Heart left ventricle (tissue), 16 donors: ENCODE data around the gene BIRC3. TPM values are rescaled to one million over a fixed set of nuclear protein-coding genes. Genes with fewer than 3 reads are reported as not detected.

ENCODE experiments used
- ATAC-seq, 4 donors: fragments of 200-7000 bp; cut with Tn5 transposase; one replicate each; pipeline ENCODE4 v1.9.1; 2020 to 2022; ENCODE audit warnings: moderate library complexity in 4 of 4, mild to moderate bottlenecking in 3 of 4, moderate number of reproducible peaks in 1 of 4
- DNase-seq, 5 donors: peaks; one replicate each; pipeline ENCODE4 v3.0.0-alpha.2; 2020
- H3K27ac ChIP-seq, 12 donors: fragments of 200-600 bp; sonication (generic) in 4 of 12; one replicate each; pipeline versions ENCODE4 v1.5.0 to v1.8.0; 2016 to 2022; ENCODE audit warnings: mild to moderate bottlenecking in 2 of 12
- H3K27me3 ChIP-seq, 9 donors: fragments of 200-600 bp; sonication (generic) in 2 of 9; one replicate each; pipeline versions ENCODE4 v1.5.1 to v1.8.0; 2016 to 2022; ENCODE audit warnings: mild to moderate bottlenecking in 3 of 9
- H3K36me3 ChIP-seq, 9 donors: fragments of 200-600 bp; sonication (generic) in 2 of 9; one replicate each; pipeline versions ENCODE4 v1.5.0 to v1.8.0; 2018 to 2022; ENCODE audit warnings: mild to moderate bottlenecking in 2 of 9
- H3K4me1 ChIP-seq, 12 donors: fragments of 200-600 bp; sonication (generic) in 4 of 12; one replicate each; pipeline versions ENCODE4 v1.5.0 to v1.8.0; 2016 to 2022; ENCODE audit warnings: mild to moderate bottlenecking in 3 of 12
- H3K4me3 ChIP-seq, 12 donors: fragments of 200-600 bp; sonication (generic) in 4 of 12; one replicate each; pipeline versions ENCODE4 v1.5.0 to v1.8.0; 2017 to 2022; ENCODE audit warnings: mild to moderate bottlenecking in 9 of 12, moderate library complexity in 4 of 12
- H3K9me3 ChIP-seq, 12 donors: fragments of 200-600 bp; sonication (generic) in 4 of 12; one replicate each; pipeline versions ENCODE4 v1.5.0 to v1.8.0; 2016 to 2022; ENCODE audit warnings: mild to moderate bottlenecking in 1 of 12
- POLR2A ChIP-seq, 2 donors: fragments of 450-650 bp; IDR thresholded peaks; one replicate each; pipeline ENCODE4 v1.6.1; 2017; ENCODE audit warnings: antibody characterized with exemption in 2 of 2, mild to moderate bottlenecking in 2 of 2, moderate library complexity in 2 of 2
- WGBS, 4 donors: extraction: QIAGEN DNeasy Blood & Tissue Kit in 2 of 4; methylation state at CpG; one replicate each; pipeline versions ENCODE4 v1.1.5 to v1.1.7; 2013 to 2018; 5-methylcytosine and 5-hydroxymethylcytosine counted together
- intact Hi-C, 10 donors: fragments of 100-400 bp; cut with DNase I; formaldehyde crosslinking; loops; one replicate each; pipeline versions ENCODE4 v1.11.1 to v1.14.2; 2022
- polyA plus RNA-seq, 2 donors: library from polyadenylated mRNA; stranded (reverse); fragments of 200-250 nt; gene quantifications; one replicate each; pipeline ENCODE4 v1.2.3, GENCODE V29; 2013
- total RNA-seq, 9 donors: library from RNA; depleted of rRNA in 2 of 9; stranded (reverse); fragments of >200 nt in 2 of 9; fragmentation: NEBNext Ultra II Directional in 3 of 9; extraction: Animal tissue kit (Norgen Biotek cat#: 25700) in 3 of 9; gene quantifications; one replicate each; pipeline versions ENCODE4 v1.1.0 to v1.2.4, GENCODE V29; 2016 to 2023
- TF ChIP-seq, protein P1 (sequence below), 12 donors: fragments of 200-600 bp; sonication (generic) in 4 of 12; IDR thresholded peaks; one replicate each; pipeline versions ENCODE4 v1.5.0 to v1.8.0; 2018 to 2022; ENCODE audit warnings: antibody characterized with exemption in 12 of 12, mild to moderate bottlenecking in 5 of 12
- donor health status: ischemic (EF 13 %, LVEDD 7.1; RV severe dilation, severe dysfunction).
- donor health status: healthy with polysubstance abuse.
- donor health status: DM: no; HTN: yes; CAD: no.
- donor health status: DM: no; HTN: no; CAD: no.
- donor health status: ischemic (EF 25% LVEDD 6.9; RV normal size, moderate dysfunction).
- donor health status: ischemic (EF 25% LVEDD 5.7; RV mildly dilated, moderate dysfunction).
- donor health status: healthy.
- donor health status: DM: yes; HTN: yes; CAD: no.
- donor health status: ischemic (EF 35%, LVEDD 5.7; RV mildly dilated, moderate dysfunction).
- donor health status: nonischemic (EF 11% LVEDD 7.7; RV severe dilation, severe dysfunction).
- donor health status: DM: yes; HTN: yes; CAD: no.
- donor health status: PGD.
- donor health status: ischemic (EF 29% LVEDD 5.4; RV normal size, mild dysfunction).
- donor health status: nonischemic (EF 23%, LVEDD 6.1; RV moderate dilation, normal function).

Gene BIRC3
- total and polyA plus RNA-seq, 11 donors: 1.6 to 21.1 (median 3.5) TPM

DNA sequence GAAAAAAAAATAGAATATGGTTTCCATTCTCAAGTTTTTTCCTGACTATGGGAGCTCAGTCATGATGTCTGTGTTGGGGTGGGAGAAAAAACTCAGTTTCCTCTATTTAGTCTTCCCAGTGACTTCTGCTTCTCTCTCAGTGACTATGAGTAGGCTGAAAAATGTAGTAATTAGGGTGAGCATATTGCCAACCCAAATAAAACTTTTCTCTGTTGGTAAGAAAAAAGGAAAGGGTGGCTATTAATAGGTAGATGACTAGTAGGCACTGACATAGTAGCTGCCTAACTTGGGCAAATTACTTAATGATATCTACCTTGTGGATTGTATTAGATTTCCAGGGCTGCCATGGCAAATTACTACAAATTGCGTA, 34.2 kb upstream of the BIRC3 start:
- intact Hi-C loops: loop anchor here in 4 of 10 donors (10.0 kb wide), 4 partner anchors 62 to 382 kb away; partner anchors contain the start of gene BIRC2 (in 2 of the 4)
- DNase-seq (no peak), ATAC-seq (no peak)
- H3K27me3 ChIP-seq: no peaks in the 10 kb centered on the region
- H3K36me3 ChIP-seq: no peaks in the 10 kb centered on the region
- no peaks in the 10 kb centered on the region for H3K9me3 ChIP-seq
- peak overlapping the region in 1 of 12 donors; percentile 40 for H3K27ac ChIP-seq
- H3K4me3 ChIP-seq: no peak overlapping the region
- H3K4me1 ChIP-seq: peaks cover 0 to 10% (median 2%) of the 10 kb centered on the region in 12 donors
- TF ChIP-seq, protein P1, sequence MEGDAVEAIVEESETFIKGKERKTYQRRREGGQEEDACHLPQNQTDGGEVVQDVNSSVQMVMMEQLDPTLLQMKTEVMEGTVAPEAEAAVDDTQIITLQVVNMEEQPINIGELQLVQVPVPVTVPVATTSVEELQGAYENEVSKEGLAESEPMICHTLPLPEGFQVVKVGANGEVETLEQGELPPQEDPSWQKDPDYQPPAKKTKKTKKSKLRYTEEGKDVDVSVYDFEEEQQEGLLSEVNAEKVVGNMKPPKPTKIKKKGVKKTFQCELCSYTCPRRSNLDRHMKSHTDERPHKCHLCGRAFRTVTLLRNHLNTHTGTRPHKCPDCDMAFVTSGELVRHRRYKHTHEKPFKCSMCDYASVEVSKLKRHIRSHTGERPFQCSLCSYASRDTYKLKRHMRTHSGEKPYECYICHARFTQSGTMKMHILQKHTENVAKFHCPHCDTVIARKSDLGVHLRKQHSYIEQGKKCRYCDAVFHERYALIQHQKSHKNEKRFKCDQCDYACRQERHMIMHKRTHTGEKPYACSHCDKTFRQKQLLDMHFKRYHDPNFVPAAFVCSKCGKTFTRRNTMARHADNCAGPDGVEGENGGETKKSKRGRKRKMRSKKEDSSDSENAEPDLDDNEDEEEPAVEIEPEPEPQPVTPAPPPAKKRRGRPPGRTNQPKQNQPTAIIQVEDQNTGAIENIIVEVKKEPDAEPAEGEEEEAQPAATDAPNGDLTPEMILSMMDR (IDR thresholded peaks at IDR 0.05): no peak
- no peak for TF ChIP-seq POLR2A (IDR thresholded peaks at IDR 0.05)
- 84 to 90% (median 87%) methylated on average over 1 of the region's 1 CpG for WGBS, 4 donors

DNA sequence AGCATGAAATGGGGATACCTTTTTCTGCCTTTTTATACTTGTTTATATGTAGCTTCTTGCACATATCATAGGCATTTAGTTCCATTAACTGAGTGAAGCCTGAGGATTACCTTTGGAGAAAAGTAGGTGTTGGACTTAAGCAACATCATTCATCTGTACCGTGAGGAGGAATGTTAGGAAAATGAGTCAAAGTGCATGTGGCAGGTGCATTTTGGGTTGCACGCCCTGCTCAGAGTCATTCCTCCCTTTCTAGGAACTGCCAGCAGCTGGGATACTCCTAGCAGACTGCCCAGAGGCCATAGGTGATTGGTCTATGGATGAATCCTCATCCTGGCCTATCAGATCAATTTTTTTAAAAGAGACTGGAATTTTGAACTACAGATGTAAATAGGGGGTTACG, 33.3 kb upstream of the BIRC3 start:
- TF ChIP-seq, protein P1 (IDR thresholded peaks at IDR 0.05): no peak
- no peak for TF ChIP-seq POLR2A (IDR thresholded peaks at IDR 0.05)
- Histone ChIP-seq H3K36me3 (no peaks in the 10 kb centered on the region), H3K27me3 (no peaks in the 10 kb centered on the region), H3K9me3 (no peaks in the 10 kb centered on the region), H3K4me3 (no peak overlapping the region), H3K4me1 (peaks cover 0 to 12% (median 4%) of the 10 kb centered on the region in 12 donors), H3K27ac (no peak overlapping the region)
- 92 to 97% (median 94%) methylated on average over 3 of the region's 3 CpGs for WGBS, 4 donors
- DNase-seq (no peak), ATAC-seq (no peak)
- intact Hi-C loops: loop anchor here in 4 of 10 donors (10.0 kb wide), 4 partner anchors 61 to 381 kb away; partner anchors contain the start of gene BIRC2 (in 2 of the 4)

DNA sequence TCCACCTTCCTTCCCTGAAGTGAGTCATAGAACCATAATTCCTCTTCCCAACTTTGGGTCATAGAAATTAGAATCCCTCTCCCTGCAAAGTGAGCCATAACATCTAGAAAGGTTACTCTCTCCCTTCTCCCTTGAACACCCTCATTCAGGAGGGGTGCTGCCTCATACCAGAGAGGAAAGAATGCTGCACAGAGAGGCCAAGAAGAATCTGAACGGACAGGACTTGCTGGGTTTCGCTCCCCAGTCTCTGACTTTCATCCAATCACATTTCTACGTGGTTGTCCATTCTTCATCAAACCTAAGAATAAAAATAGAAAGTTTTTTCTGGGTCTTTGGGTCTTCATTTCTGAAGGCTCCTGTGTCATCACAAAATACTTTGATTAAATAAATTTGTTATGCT, 31.0 kb upstream of the BIRC3 start:
- no peak for TF ChIP-seq POLR2A (IDR thresholded peaks at IDR 0.05)
- TF ChIP-seq, protein P1 (IDR thresholded peaks at IDR 0.05): no peak
- Histone ChIP-seq H3K27ac (no peak overlapping the region), H3K9me3 (no peaks in the 10 kb centered on the region), H3K4me1 (peaks cover 0 to 23% (median 0%) of the 10 kb centered on the region in 12 donors), H3K36me3 (no peaks in the 10 kb centered on the region), H3K4me3 (no peak overlapping the region), H3K27me3 (no peaks in the 10 kb centered on the region)
- no peak for ATAC-seq
- no peak for DNase-seq
- WGBS, 4 donors: 92 to 96% (median 94%) methylated on average over 3 of the region's 3 CpGs
- intact Hi-C loops: loop anchor here in 8 of 10 donors (2.0 to 10.0 kb wide), 10 partner anchors 51 to 381 kb away; partner anchors contain the start of gene BIRC2 (in 3 of the 8)

DNA sequence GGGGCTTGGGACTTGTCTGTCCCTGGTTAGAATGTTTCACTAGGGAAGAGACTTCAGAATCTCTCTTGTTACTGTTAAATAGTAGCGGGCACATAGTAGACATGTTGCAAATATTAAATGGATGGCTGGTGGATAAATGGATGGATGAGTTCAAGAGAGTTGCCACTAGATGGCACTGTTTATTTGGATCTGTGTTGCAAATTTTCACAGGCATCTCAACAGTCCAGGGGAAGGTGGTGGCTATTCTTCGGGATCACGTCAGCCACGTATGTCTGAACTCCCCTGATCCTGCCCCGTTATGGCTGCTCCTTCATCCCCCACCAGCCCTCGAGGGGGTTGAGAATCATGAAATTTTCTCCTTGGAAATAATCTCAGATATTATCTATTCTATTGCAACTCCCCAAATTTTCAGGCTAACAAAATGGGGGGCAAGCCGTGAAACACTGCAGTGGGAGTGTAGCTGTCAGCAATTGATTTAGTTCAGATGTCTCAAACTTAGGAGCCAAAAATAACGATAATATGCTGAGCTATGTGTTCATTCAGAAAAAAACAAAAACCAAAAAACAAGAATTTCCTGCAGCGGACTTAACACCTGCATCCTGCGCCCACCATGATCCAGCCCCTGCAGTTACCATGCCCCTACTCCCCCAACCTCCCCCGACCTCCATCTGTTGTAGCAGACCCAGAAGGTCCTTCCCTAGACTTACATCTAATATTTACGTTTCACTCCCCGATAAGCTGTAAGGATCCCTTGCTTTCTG, 29.1 kb upstream of the BIRC3 start:
- intact Hi-C loops: loop anchor here in 9 of 10 donors (2.0 to 10.0 kb wide), 11 partner anchors 49 to 379 kb away; partner anchors contain the start of gene BIRC2 (in 4 of the 9)
- peak in 3 of 5 donors; percentile 23 to 31 (median 28) for DNase-seq
- Histone ChIP-seq H3K4me1 (peaks cover 0 to 23% (median 0%) of the 10 kb centered on the region in 12 donors), H3K4me3 (peak overlapping the region in 8 of 12 donors; percentile 10 to 42 (median 28)), H3K27me3 (no peaks in the 10 kb centered on the region), H3K36me3 (no peaks in the 10 kb centered on the region), H3K27ac (no peak overlapping the region), H3K9me3 (no peaks in the 10 kb centered on the region)
- TF ChIP-seq POLR2A (IDR thresholded peaks at IDR 0.05): no peak
- TF ChIP-seq, protein P1 (IDR thresholded peaks at IDR 0.05): peak; percentile 66 to 84 (median 76)
- ATAC-seq: peak; percentile 78 to 92 (median 82)
- WGBS, 4 donors: 31 to 32% (median 31%) methylated on average over 13 of the region's 13 CpGs
